ENCODE data around the gene SORCS1. TPM values are rescaled to one million over a fixed set of nuclear protein-coding genes. Genes with fewer than 3 reads are reported as not detected.
A peak's percentile ranks its signal among the peaks of the same experiment; 100 is the strongest.

SORCS1 gene
- total and polyA plus RNA-seq, 4 donors = 0.08 to 0.21 (median 0.09) TPM; not detected in 1

- Histone ChIP-seq H3K27ac (ENCODE audit: low read depth in 1 of 2, low read length in 2 of 2) (no peak overlapping the region), H3K9me3 (ENCODE audit: control insufficient read depth in 4 of 4, low read length in 3 of 4) (no peaks in the 10 kb centered on the region), H3K9ac (ENCODE audit: low read depth in 1 of 2, low read length in 2 of 2) (no peak overlapping the region), H3K27me3 (ENCODE audit: control insufficient read depth in 4 of 4, insufficient read depth in 4 of 4, low read length in 3 of 4) (no peaks in the 10 kb centered on the region), H3K4me1 (ENCODE audit: control insufficient read depth in 4 of 4, insufficient read depth in 4 of 4, low read length in 3 of 4) (peaks cover 0 to 4% (median 2%) of the 10 kb centered on the region in 4 donors), H3K4me3 (ENCODE audit: low read depth in 1 of 3, low read length in 3 of 3) (no peak overlapping the region), H3K36me3 (ENCODE audit: control insufficient read depth in 4 of 4, insufficient read depth in 3 of 4, low read depth in 1 of 4, low read length in 3 of 4) (no peaks in the 10 kb centered on the region)
- 38% methylated on average over 1 of the region's 1 CpG for WGBS
- TF ChIP-seq REST (IDR thresholded peaks at IDR 0.05) = no peak
- TF ChIP-seq TAF1 (conservative IDR thresholded peaks at IDR 0.05) = no peak
- TF ChIP-seq RXRA (IDR thresholded peaks at IDR 0.05) = peak; percentile 5 to 45
- peak; percentile 38 for DNase-seq (ENCODE audit: low spot score)
Measured at GRCh38 chr10:106938513-106938912, 226.0 kb downstream of the SORCS1 start.

DNA sequence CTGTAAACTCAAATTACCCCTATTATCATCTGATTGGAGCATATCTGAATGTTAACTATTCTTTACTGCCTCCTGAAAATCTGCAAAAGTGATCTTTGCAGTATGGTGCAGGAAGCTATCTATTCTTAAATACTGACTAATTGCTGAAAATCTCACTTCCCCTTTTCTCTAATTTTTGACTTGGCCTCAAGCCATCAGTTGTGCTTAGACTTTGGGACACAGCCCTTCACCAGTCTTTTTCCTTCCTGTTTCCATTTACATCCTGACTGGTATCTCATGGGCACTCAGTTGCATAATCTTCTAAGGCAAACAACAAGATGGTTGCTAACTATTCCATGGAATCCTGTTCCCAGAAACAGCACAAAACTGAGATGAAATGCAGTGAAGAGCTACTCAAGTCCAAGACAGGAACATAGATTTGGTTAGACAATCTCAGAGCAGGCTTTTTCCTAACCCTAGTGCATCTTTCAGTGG is 228.5 kb downstream of the SORCS1 start:
- H3K27me3 ChIP-seq (ENCODE audit: control insufficient read depth in 4 of 4, insufficient read depth in 4 of 4, low read length in 3 of 4) = no peaks in the 10 kb centered on the region
- TF ChIP-seq FOXA1 (IDR thresholded peaks at IDR 0.05) = no peak
- peak in 1 of 2 donors; percentile 38 for TF ChIP-seq HNF4A (conservative IDR thresholded peaks at IDR 0.05)
- no peaks in the 10 kb centered on the region for H3K9me3 ChIP-seq (ENCODE audit: control insufficient read depth in 4 of 4, low read length in 3 of 4)
- no peak overlapping the region for H3K27ac ChIP-seq (ENCODE audit: low read depth in 1 of 2, low read length in 2 of 2)
- H3K36me3 ChIP-seq (ENCODE audit: control insufficient read depth in 4 of 4, insufficient read depth in 3 of 4, low read depth in 1 of 4, low read length in 3 of 4) = no peaks in the 10 kb centered on the region
- H3K9ac ChIP-seq (ENCODE audit: low read depth in 1 of 2, low read length in 2 of 2) = no peak overlapping the region
- H3K4me3 ChIP-seq (ENCODE audit: low read depth in 1 of 3, low read length in 3 of 3) = no peak overlapping the region
- DNase-seq (ENCODE audit: low spot score) = no peak
- H3K4me1 ChIP-seq (ENCODE audit: control insufficient read depth in 4 of 4, insufficient read depth in 4 of 4, low read length in 3 of 4) = peaks cover 6 to 14% (median 9%) of the 10 kb centered on the region in 4 donors

GRCh38 chr10:106931853-106932249 is 232.7 kb downstream of the SORCS1 start:
- TF ChIP-seq GABPA (IDR thresholded peaks at IDR 0.05 in 1 of 2, conservative IDR thresholded peaks at IDR 0.05 in 1 of 2) = no peak
- no peak for TF ChIP-seq RXRA (IDR thresholded peaks at IDR 0.05)
- no peak for TF ChIP-seq FOXA1 (IDR thresholded peaks at IDR 0.05)
- no peak for TF ChIP-seq RAD21 (IDR thresholded peaks at IDR 0.05)
- 44% methylated on average over 1 of the region's 1 CpG for WGBS

DNA sequence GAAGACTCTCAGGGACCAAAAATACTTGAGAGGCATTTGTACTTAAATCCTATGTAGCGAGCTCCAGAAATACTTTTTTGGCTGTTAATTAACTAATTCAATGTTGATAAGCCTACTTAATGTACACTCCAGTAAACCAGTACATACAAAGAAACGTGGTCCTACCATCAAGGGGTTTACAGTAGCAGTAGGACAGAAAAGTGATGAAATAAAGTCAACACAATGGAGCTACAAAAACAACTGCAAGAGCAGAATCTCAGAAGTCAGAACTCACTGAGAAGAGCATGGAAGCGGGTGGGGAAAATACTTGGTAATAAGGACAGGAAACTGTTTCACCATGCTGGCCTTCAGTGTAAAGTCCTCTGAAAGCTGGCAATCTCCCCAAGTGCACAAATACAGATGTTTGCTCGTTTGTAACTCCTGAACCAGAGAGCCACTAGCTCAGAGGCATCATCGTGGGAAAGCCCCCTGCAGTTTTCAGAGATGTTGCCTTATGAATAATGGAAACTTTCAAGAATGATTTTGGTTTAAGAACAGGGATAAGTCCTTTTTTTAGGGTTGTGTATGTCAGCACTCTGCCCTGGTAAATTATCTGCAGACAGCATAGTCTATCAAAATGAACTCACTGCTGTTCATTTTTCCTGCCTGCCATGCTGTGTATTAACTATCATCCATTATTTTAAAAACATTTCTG is 233.2 kb downstream of the SORCS1 start:
- H3K27ac ChIP-seq (ENCODE audit: low read depth in 1 of 2, low read length in 2 of 2) = peak overlapping the region in 1 of 2 donors; percentile 8
- peaks cover 9 to 17% (median 11%) of the 10 kb centered on the region in 4 donors for H3K4me1 ChIP-seq (ENCODE audit: control insufficient read depth in 4 of 4, insufficient read depth in 4 of 4, low read length in 3 of 4)
- DNase-seq (ENCODE audit: low spot score) = peak; percentile 44
- H3K9ac ChIP-seq (ENCODE audit: low read depth in 1 of 2, low read length in 2 of 2) = no peak overlapping the region
- no peaks in the 10 kb centered on the region for H3K9me3 ChIP-seq (ENCODE audit: control insufficient read depth in 4 of 4, low read length in 3 of 4)
- no peak overlapping the region for H3K4me3 ChIP-seq (ENCODE audit: low read depth in 1 of 3, low read length in 3 of 3)
- no peaks in the 10 kb centered on the region for H3K27me3 ChIP-seq (ENCODE audit: control insufficient read depth in 4 of 4, insufficient read depth in 4 of 4, low read length in 3 of 4)
- no peaks in the 10 kb centered on the region for H3K36me3 ChIP-seq (ENCODE audit: control insufficient read depth in 4 of 4, insufficient read depth in 3 of 4, low read depth in 1 of 4, low read length in 3 of 4)
- WGBS = 16% methylated on average over 5 of the region's 5 CpGs
- peak; percentile 26 for TF ChIP-seq TAF1 (conservative IDR thresholded peaks at IDR 0.05)
- TF ChIP-seq SP1 (IDR thresholded peaks at IDR 0.05) = peak; percentile 94
- TF ChIP-seq, protein P1, sequence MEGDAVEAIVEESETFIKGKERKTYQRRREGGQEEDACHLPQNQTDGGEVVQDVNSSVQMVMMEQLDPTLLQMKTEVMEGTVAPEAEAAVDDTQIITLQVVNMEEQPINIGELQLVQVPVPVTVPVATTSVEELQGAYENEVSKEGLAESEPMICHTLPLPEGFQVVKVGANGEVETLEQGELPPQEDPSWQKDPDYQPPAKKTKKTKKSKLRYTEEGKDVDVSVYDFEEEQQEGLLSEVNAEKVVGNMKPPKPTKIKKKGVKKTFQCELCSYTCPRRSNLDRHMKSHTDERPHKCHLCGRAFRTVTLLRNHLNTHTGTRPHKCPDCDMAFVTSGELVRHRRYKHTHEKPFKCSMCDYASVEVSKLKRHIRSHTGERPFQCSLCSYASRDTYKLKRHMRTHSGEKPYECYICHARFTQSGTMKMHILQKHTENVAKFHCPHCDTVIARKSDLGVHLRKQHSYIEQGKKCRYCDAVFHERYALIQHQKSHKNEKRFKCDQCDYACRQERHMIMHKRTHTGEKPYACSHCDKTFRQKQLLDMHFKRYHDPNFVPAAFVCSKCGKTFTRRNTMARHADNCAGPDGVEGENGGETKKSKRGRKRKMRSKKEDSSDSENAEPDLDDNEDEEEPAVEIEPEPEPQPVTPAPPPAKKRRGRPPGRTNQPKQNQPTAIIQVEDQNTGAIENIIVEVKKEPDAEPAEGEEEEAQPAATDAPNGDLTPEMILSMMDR (IDR thresholded peaks at IDR 0.05; ENCODE audit: low read depth, low read length, missing input control) = no peak
- TF ChIP-seq REST (IDR thresholded peaks at IDR 0.05) = peak; percentile 61
- TF ChIP-seq YY1 (IDR thresholded peaks at IDR 0.05) = peak; percentile 69
- TF ChIP-seq GABPA (IDR thresholded peaks at IDR 0.05 in 1 of 2, conservative IDR thresholded peaks at IDR 0.05 in 1 of 2) = no peak
- TF ChIP-seq EGR1 (IDR thresholded peaks at IDR 0.05; ENCODE audit: low read depth in 2 of 2) = peak in 1 of 2 donors; percentile 25
- TF ChIP-seq HNF4G (IDR thresholded peaks at IDR 0.05) = peak; percentile 95

More at GRCh38 chr10:106931853-106932249, 232.7 kb downstream of the SORCS1 start:
- Histone ChIP-seq H3K4me1 (ENCODE audit: control insufficient read depth in 4 of 4, insufficient read depth in 4 of 4, low read length in 3 of 4) (peaks cover 9 to 17% (median 11%) of the 10 kb centered on the region in 4 donors), H3K4me3 (ENCODE audit: low read depth in 1 of 3, low read length in 3 of 3) (no peak overlapping the region), H3K9me3 (ENCODE audit: control insufficient read depth in 4 of 4, low read length in 3 of 4) (no peaks in the 10 kb centered on the region), H3K36me3 (ENCODE audit: control insufficient read depth in 4 of 4, insufficient read depth in 3 of 4, low read depth in 1 of 4, low read length in 3 of 4) (no peaks in the 10 kb centered on the region), H3K27me3 (ENCODE audit: control insufficient read depth in 4 of 4, insufficient read depth in 4 of 4, low read length in 3 of 4) (no peaks in the 10 kb centered on the region), H3K9ac (ENCODE audit: low read depth in 1 of 2, low read length in 2 of 2) (no peak overlapping the region), H3K27ac (ENCODE audit: low read depth in 1 of 2, low read length in 2 of 2) (peak overlapping the region in 1 of 2 donors; percentile 8)
- no peak for DNase-seq (ENCODE audit: low spot score)
